GM12878 (cell line): ENCODE results near the gene NDST3.

Experiments
- GABPA ChIP-seq: IDR thresholded peaks from 2 replicates; pipeline ENCODE4 v1.6.1; 2014; ENCODE audit warnings: antibody characterized with exemption, low read depth, mild to moderate bottlenecking, inconsistent platforms
- KDM1A ChIP-seq: fragments of 200-600 bp; sonication (generic); IDR thresholded peaks from 2 replicates; pipeline ENCODE4 v1.6.1; 2016; ENCODE audit warnings: borderline replicate concordance
- TF ChIP-seq, protein P1 (sequence below), 3 experiments: IDR thresholded peaks in 2 of 3; conservative IDR thresholded peaks in 1 of 3; 2 replicates each; pipeline ENCODE4 v1.5.1; 2011; ENCODE audit warnings: low read depth in 3 of 3, low read length in 3 of 3, mild to moderate bottlenecking in 3 of 3, control low read depth in 2 of 3, moderate library complexity in 2 of 3, inconsistent platforms in 1 of 3, mixed read lengths in 1 of 3; ENCODE audit not compliant: control insufficient read depth in 2 of 3, insufficient read depth in 1 of 3; ENCODE audit errors: extremely low read depth in 1 of 3

DNA sequence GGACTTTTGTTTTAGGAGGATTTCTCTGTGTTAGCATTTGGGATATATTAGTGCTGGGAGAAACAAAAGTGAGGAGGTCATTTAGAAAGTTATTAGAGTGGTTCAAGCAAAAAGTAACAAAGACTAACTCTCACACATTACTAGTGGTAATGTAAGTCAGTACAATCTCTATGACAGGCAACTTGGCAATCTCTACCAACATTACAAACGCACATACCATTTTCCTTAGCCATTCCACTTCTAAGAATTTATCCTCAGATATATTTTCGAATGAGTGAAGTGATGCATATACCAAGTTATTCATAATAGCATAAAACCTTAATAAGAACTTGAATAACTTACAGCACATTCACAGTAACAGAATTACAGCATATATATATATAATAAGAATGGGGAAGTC lies 172.3 kb downstream of the NDST3 start:
- TF ChIP-seq, protein P1, sequence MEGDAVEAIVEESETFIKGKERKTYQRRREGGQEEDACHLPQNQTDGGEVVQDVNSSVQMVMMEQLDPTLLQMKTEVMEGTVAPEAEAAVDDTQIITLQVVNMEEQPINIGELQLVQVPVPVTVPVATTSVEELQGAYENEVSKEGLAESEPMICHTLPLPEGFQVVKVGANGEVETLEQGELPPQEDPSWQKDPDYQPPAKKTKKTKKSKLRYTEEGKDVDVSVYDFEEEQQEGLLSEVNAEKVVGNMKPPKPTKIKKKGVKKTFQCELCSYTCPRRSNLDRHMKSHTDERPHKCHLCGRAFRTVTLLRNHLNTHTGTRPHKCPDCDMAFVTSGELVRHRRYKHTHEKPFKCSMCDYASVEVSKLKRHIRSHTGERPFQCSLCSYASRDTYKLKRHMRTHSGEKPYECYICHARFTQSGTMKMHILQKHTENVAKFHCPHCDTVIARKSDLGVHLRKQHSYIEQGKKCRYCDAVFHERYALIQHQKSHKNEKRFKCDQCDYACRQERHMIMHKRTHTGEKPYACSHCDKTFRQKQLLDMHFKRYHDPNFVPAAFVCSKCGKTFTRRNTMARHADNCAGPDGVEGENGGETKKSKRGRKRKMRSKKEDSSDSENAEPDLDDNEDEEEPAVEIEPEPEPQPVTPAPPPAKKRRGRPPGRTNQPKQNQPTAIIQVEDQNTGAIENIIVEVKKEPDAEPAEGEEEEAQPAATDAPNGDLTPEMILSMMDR (IDR thresholded peaks at IDR 0.05 in 2 of 3, conservative IDR thresholded peaks at IDR 0.05 in 1 of 3; ENCODE audit: control insufficient read depth in 2 of 3, extremely low read depth in 1 of 3, insufficient read depth in 1 of 3, low read depth in 3 of 3, low read length in 3 of 3): no peak
- no peak for TF ChIP-seq KDM1A
- no peak for TF ChIP-seq GABPA
